Measurements from ENCODE around the gene GNLY.
"Not testable (repeated sequence)": the region's sequence is repeated elsewhere in the genome, so short reads cannot be mapped to it uniquely, and the experiment has no call there.

GNLY gene

GRCh38 chr2:85665264-85665937, 28.8 kb upstream of the GNLY start:
- no peak for DNase-seq

- DNase-seq: no peak
These were observed 28.1 kb upstream of the GNLY start for GRCh38 chr2:85666016-85666415.

GRCh38 chr2:85666435-85667316, 27.5 kb upstream of the GNLY start:
- DNase-seq: no peak

GRCh38 chr2:85667561-85668008, 26.6 kb upstream of the GNLY start:
- DNase-seq: no peak

- DNase-seq: no peak
These were observed 25.9 kb upstream of the GNLY start, which contains the start of gene SFTPB for GRCh38 chr2:85668009-85668856. SFTPB (minus strand) TSS chr2:85668199; CDS start chr2:85668183, 16 bp downstream.

GRCh38 chr2:85668857-85669142, 25.4 kb upstream of the GNLY start:
- no peak for DNase-seq

- DNase-seq: no peak
These were observed 24.6 kb upstream of the GNLY start for GRCh38 chr2:85669549-85669948.

GRCh38 chr2:85670416-85670815, 23.7 kb upstream of the GNLY start:
- not testable (repeated sequence) for DNase-seq

GRCh38 chr2:85672456-85672855, 21.7 kb upstream of the GNLY start:
- DNase-seq: no peak

GRCh38 chr2:85673716-85674375, 20.3 kb upstream of the GNLY start:
- DNase-seq: no peak

- no peak for DNase-seq
These were observed 19.7 kb upstream of the GNLY start for GRCh38 chr2:85674417-85674816.

GRCh38 chr2:85675427-85675826, 18.7 kb upstream of the GNLY start:
- no peak for DNase-seq

GRCh38 chr2:85675866-85676548, 18.2 kb upstream of the GNLY start:
- no peak for DNase-seq

GRCh38 chr2:85678377-85678776, 15.8 kb upstream of the GNLY start:
- DNase-seq: no peak

GRCh38 chr2:85678794-85679672, 15.1 kb upstream of the GNLY start:
- DNase-seq: peak; percentile 76

GRCh38 chr2:85680707-85681371, 13.3 kb upstream of the GNLY start:
- DNase-seq: peak; percentile 87

- DNase-seq: no peak
These were observed 12.8 kb upstream of the GNLY start for GRCh38 chr2:85681372-85681763.

- DNase-seq: no peak
These were observed 12.4 kb upstream of the GNLY start for GRCh38 chr2:85681776-85682175.

GRCh38 chr2:85682378-85682777, 11.8 kb upstream of the GNLY start:
- DNase-seq: no peak

- no peak for DNase-seq
These were observed 9.8 kb upstream of the GNLY start for GRCh38 chr2:85684380-85684779.

- DNase-seq: no peak
These were observed 9.4 kb upstream of the GNLY start for GRCh38 chr2:85684806-85685205.

All from NCI-H2171 (cell line).